GM12873 (cell line): ENCODE data around the gene CDH13.

Experiments used
- TF ChIP-seq, protein P1 (sequence below): IDR thresholded peaks from 2 replicates; pipeline ENCODE4 v1.5.1; 2012; ENCODE audit warnings: low read depth, mild to moderate bottlenecking, moderate library complexity, low read length, control low read depth; ENCODE audit not compliant: insufficient read depth; ENCODE audit errors: missing control alignments

Gene CDH13

DNA sequence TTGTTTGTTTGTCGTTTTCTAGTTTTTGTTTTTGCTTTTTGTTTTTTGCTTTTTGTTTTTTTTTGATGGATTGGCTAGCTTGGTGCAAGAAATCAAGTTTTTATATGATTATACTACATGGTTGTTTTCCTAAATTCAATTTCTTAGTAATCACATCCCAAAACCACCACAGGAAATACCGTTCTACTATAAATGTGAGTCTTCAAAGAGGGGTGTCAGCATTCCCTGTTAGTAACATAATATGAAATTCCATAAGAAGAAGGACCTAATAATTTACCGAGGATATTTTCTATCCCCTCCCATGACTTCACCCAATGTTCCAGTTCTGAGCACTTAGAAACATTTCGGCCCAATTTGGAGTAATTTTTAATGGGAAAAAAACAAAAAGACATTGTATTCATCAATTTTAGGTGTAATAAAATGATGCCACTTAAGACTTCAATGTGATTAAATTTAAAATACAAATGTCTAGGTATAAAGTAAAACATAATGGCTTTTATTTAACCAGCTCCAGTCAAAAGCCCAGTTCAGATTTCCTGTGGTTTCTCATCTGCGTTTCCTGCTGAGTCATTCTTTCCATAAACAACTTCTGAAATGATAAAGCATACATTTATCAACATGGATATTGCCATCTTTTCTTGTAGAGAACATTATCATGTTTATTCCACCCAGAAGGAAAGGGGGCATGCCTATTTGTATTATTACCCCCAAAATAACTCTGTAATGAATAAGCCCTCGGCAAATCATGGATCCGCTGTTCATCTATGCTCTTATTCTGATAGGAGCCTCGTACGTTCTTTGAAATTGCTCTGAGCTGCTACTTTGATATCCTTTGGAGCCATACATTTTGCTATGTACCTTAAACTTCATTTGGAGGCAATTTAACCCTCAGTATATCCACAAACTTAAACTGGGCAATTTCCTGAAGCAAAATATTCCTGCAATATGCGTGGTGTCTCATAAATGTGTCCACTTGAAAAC is 1209.1 kb downstream of the CDH13 start:
- TF ChIP-seq, protein P1, sequence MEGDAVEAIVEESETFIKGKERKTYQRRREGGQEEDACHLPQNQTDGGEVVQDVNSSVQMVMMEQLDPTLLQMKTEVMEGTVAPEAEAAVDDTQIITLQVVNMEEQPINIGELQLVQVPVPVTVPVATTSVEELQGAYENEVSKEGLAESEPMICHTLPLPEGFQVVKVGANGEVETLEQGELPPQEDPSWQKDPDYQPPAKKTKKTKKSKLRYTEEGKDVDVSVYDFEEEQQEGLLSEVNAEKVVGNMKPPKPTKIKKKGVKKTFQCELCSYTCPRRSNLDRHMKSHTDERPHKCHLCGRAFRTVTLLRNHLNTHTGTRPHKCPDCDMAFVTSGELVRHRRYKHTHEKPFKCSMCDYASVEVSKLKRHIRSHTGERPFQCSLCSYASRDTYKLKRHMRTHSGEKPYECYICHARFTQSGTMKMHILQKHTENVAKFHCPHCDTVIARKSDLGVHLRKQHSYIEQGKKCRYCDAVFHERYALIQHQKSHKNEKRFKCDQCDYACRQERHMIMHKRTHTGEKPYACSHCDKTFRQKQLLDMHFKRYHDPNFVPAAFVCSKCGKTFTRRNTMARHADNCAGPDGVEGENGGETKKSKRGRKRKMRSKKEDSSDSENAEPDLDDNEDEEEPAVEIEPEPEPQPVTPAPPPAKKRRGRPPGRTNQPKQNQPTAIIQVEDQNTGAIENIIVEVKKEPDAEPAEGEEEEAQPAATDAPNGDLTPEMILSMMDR, result no peak

DNA sequence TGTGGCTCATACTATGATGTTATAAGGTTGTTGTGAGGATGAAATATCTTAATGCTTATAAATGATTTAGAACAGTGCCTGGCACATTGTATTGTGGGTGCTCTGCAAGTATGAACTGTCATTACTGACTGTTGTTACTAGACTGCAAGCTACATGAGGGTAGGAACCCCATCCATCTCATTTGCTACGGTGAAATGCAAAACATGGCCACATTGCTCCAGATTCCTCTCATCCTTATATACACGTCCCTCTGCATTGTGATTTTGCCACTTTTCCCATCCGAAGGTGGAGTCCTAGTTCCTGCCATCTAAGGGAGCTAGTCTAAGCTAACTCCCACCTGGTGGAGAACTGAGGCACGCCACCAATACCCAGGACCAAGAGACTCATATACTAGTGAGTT is 1210.8 kb downstream of the CDH13 start:
- TF ChIP-seq, protein P1, result no peak

DNA sequence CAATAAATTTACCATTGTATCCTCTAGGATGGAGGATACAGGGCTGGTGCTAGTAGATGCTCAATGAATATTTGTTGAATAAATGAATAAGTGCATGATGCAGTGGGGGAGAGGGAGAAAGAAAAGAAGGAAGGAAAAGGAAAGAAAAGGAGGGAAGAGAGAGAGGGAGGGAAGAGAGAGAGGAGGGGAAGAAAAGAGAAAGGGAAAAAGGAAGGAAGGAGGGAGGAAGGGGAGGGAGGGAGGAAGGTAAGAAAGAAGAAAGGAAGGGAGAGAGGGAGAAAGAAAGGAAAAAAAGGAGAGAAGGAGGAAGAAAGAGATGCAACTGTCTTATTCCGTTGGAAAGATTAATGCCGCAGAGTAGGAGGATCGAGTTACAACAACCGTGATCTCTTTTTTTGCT is 1211.4 kb downstream of the CDH13 start:
- TF ChIP-seq, protein P1, result no peak

DNA sequence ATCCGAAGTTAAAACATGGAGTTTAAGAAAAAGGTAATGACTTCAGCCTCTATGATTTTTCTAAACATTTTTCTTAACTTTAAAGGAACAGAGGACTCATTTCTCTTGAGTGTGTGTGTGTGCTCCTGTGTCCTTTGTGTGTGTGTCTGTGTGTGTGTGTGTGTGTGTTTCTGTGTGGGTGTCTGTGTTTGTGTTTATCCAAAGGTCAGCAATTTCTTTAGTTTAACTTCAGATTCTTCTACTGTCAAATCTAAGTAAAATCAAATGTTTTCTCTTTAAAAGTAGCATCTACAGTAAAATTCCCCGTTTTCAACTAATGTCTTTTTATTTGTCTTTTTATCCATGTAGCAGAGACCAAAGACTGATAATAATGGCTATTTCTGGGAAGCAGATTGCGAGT is 1212.8 kb downstream of the CDH13 start:
- TF ChIP-seq, protein P1, result no peak

DNA sequence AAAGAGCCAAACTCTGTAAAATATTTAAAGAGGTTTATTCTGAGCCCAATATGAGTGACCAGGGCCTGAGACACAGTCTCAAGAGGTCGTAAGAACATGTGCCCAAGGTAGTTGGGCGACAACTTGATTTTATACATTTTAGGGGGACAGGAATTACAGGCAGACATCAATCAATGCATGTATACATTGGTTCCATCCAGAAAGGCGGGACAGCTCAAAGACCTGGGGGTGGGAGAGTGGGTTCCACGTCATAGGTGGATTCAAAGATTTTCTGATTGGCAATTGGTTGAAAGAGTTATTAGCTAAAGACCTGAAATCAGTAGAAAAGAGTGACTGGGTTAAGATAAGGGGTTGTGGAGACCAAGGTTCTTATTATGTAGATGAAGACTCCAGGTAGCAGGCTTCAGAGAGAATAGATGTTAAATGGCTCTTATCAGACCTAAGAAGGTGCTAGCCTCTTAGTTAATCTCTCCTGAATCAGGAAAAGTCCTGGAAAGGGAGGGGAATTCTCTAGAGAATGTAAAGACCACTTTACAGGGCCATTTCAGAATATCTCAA is 1213.4 kb downstream of the CDH13 start:
- TF ChIP-seq, protein P1, result no peak

DNA sequence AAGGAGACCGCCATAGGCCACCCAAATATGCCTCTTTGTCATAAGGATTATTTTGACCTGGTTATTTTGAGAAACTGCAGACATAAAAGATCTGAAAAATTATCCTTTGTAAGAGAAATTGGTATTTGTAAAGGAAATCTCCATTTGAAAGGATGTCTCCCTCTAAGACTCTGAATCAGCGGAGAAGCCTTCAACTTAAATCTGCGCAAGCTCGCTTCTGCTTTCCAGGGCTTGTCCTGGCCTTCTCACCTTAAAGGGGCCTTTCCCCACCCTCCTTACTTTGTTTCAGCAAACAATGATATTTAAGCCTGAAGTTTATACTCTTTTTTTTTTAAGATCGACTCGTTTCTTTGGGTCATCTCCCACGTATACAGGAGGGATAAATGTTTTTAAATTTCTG is 1215.5 kb downstream of the CDH13 start:
- TF ChIP-seq, protein P1, result no peak

DNA sequence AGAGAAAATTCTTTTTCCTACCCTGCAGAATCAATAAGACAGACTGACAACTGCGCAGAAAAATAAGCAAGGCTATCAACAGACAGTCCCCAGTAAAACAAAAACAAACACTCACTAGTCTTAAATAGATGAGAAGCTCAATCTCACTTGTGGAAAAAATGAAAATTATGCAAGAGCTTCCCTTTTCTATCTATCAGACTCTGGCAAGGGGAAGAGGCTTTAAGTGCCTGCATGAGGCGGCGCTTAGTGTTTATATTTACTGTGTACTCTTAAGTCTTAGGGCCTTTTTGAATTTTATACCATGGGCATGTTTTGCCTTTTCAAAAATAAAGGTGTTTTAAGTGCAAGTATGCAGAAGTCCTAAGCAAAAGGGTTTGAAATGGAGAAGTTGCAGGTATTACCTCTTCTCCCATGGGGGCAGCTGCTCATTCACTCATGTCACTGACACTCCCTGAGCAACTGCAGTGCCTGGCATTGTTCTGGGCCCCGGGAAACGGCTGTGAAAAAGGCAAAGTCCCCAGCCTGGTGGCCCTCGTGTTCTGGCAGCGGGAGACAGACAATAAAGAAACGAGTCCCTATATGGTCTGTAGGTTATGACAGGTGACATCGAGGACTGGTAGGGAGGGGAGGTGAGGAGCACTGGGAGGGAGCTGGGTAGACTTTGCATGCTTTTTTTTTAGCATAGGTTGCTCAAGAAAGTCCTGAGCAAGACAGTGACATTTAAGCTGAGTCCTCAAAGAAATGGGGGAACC is 1216.2 kb downstream of the CDH13 start:
- TF ChIP-seq, protein P1, result no peak
